Activated CD8-positive, alpha-beta T cell treated with anti-CD3 and anti-CD28 coated beads, Interleukin-2, amount 10 ng/mL, durations not matched to agents 7 days and 5 days (primary cell): ENCODE measurements around the gene MACROD2. TPM values are rescaled to one million over a fixed set of nuclear protein-coding genes. Genes with fewer than 3 reads are reported as not detected.
"Not testable (repeated sequence)": the region's sequence is repeated elsewhere in the genome, so short reads cannot be mapped to it uniquely, and the experiment has no call there.

Experiments used
- ATAC-seq: fragments of 150-1000 bp; cut with Tn5 transposase; one replicate; pipeline ENCODE4 v1.10.0; 2021; ENCODE audit warnings: moderate library complexity
- CTCF ChIA-PET: fragments of 350-600 bp; sonication (Branson Sonifier 250); formaldehyde crosslinking; loops from one replicate; lab custom pipeline; 2021; ENCODE audit warnings: antibody characterized with exemption; lab: Charles Lee
- POLR2A ChIA-PET: fragments of 350-600 bp; sonication (Branson Sonifier 250); formaldehyde crosslinking; loops from one replicate; lab custom pipeline; 2021; ENCODE audit warnings: antibody characterized with exemption; lab: Charles Lee
- DNase-seq: peaks from one replicate; pipeline ENCODE4 v3.0.0-alpha.2; 2020
- H3K27ac Mint-ChIP-seq: one replicate; pipeline ENCODE4 v1.8.0; 2021; ENCODE audit warnings: mild to moderate bottlenecking, mixed read lengths
- H3K27me3 Mint-ChIP-seq: one replicate; pipeline ENCODE4 v1.8.0; 2021; ENCODE audit warnings: low read depth, mixed read lengths
- H3K36me3 Mint-ChIP-seq: one replicate; pipeline ENCODE4 v1.8.0; 2021; ENCODE audit warnings: low read depth, mixed read lengths
- H3K4me1 Mint-ChIP-seq: one replicate; pipeline ENCODE4 v1.8.0; 2021; ENCODE audit warnings: low read depth, mixed read lengths
- H3K4me3 Mint-ChIP-seq: one replicate; pipeline ENCODE4 v1.8.0; 2021; ENCODE audit warnings: mild to moderate bottlenecking, mixed read lengths
- H3K9me3 Mint-ChIP-seq: one replicate; pipeline ENCODE4 v1.8.0; 2022; ENCODE audit warnings: mixed read lengths; ENCODE audit not compliant: insufficient read depth
- total RNA-seq, 2 experiments: library from RNA; stranded (reverse); gene quantifications; one replicate each; pipeline ENCODE4 v1.2.3, GENCODE V29; 2021

MACROD2 gene
- total RNA-seq, 2 experiments from 2014 or later: 0.08 TPM; not detected in 1

DNA sequence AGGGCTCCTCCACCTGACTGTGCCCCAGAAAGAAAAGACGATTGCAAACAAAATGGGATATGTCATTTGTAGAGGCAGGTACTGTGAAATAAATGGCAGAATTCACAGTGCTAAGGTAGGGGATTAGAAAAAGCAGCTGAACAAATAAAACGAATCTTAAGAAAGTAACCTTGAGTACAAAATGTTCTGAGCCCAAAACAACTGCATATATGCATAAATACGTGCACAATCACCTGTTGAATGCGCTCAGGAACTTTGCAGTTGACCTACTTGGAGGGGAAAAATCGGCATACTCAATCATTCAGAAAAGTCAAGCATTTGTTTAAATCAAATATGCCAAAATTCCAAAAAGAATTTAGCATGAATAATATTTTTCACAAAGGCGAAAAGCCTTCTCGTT lies 1114.2 kb downstream of the MACROD2 start:
- ATAC-seq: no peak
- Mint-ChIP-seq H3K9me3 (no peaks in the 10 kb centered on the region), H3K27me3 (no peaks in the 10 kb centered on the region), H3K27ac (no peak overlapping the region), H3K36me3 (no peaks in the 10 kb centered on the region), H3K4me1 (no peaks in the 10 kb centered on the region), H3K4me3 (no peak overlapping the region)
- ChIA-PET CTCF (no interaction called here), POLR2A (no interaction called here)
- no peak for DNase-seq

DNA sequence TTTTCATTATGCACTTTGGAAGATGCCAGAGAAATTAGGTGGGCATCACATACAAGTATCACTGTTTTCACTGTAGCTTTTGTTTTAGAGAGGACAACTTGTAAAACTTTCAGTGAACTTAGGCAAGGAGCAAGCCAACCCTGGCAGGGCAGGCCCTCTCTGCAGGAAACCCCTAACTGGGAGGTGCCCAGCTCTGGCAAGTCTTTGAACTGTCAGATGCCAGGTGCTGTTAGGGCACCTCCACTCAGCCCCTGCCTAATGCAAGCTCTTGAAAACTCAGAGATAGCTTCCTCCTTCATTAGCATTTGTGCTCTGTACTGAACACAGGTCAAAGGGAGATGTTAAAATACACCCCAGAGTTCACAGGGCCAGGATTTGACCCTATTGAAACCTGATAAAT lies 1116.3 kb downstream of the MACROD2 start:
- CTCF ChIA-PET: no interaction called here
- H3K27ac Mint-ChIP-seq: no peak overlapping the region

DNA sequence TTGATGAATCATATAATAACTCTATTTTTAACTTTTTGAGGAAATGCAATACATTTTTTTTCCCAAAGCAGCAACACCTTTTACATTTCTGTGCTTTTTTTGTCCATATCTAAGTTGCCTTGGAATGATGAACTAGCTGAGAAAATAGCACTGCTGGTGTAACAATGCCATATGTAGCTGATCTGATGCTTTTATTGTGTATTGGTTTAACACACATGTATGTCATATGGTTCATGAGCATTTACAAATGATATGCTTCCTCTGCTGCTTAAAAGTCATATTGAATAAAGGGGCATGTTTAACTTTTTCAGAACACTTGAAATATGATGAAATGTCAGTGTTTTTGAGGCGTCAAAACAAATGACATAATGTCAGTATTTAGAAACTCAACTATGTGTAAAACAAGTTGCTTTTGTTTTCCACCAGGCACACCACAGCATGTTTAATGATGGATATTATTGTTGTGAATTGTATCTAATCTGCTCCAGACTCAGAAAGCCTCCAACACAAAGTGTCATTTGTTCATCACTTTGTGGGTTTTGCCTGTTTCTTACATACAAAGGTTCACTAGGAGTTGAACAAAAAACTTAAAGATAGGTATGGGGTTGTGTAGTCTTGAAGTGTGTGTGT lies 1117.9 kb downstream of the MACROD2 start:
- ChIA-PET CTCF (no interaction called here), POLR2A (no interaction called here)
- Mint-ChIP-seq H3K36me3 (no peaks in the 10 kb centered on the region), H3K4me1 (no peaks in the 10 kb centered on the region), H3K9me3 (peaks cover 4% of the 10 kb centered on the region), H3K4me3 (no peak overlapping the region), H3K27ac (no peak overlapping the region), H3K27me3 (no peaks in the 10 kb centered on the region)
- DNase-seq (no peak), ATAC-seq (no peak)

More for the DNA sequence above, 1116.3 kb downstream of the MACROD2 start:
- Mint-ChIP-seq H3K4me3 (no peak overlapping the region), H3K36me3 (no peaks in the 10 kb centered on the region), H3K4me1 (no peaks in the 10 kb centered on the region), H3K27me3 (no peaks in the 10 kb centered on the region), H3K9me3 (no peaks in the 10 kb centered on the region)
- no peak for DNase-seq
- no peak for ATAC-seq
- POLR2A ChIA-PET: no interaction called here

DNA sequence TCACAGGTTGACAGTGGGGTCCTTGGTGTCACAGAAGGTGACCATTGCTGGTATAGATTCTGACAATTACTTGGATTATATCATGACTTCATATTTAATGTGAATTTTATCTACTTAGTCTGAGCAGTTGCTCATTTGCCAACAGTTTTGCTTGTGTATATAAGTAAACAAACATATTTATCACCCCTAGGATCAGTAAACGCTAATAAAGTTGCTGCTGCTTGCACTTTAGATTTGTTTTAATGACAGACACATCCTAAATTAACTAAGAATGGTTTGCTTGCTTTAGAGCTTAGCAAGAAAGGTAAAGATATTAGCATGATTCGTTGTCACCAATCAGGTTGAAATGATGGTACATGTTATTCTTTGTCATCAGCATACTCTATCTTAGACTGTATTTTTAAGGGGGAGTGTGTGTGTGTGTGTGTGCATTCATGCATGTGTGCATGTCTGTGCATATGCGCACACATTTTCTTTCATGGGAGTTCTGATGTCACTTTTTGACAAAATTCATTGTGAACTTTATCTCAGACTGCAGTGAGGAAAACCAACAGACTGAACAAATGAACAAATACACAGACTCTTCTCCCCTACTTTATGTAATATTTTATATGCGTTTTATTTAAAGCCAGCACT lies 1124.7 kb downstream of the MACROD2 start:
- Mint-ChIP-seq H3K27me3 (no peaks in the 10 kb centered on the region), H3K27ac (no peak overlapping the region), H3K9me3 (peaks cover 10% of the 10 kb centered on the region), H3K4me3 (no peak overlapping the region), H3K36me3 (no peaks in the 10 kb centered on the region), H3K4me1 (no peaks in the 10 kb centered on the region)
- ATAC-seq (no peak), DNase-seq (no peak)
- ChIA-PET CTCF (no interaction called here), POLR2A (no interaction called here)

DNA sequence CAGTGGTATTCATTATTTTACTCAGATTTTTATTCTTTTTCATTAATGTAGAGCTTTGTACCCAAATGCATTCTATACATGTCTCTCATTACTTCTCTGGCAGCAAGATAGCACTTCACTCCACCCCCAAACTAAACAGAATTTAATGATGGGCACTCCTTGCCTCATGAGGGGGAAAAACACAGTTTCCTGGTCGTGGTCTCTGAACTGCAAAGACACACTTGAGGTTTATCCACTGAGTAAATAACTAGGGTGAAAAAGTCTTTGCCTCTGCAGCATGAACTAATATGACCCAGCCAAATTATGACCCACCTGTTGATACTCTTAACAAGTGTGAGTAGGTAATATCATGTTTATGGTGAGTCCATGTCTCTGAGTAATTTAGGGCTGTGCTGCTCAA lies 1127.3 kb downstream of the MACROD2 start:
- H3K27me3 Mint-ChIP-seq: no peaks in the 10 kb centered on the region
- ChIA-PET CTCF (no interaction called here), POLR2A (no interaction called here)
- no peak for ATAC-seq
- H3K4me1 Mint-ChIP-seq: no peaks in the 10 kb centered on the region
- H3K27ac Mint-ChIP-seq: no peak overlapping the region
- DNase-seq: no peak
- no peak overlapping the region for H3K4me3 Mint-ChIP-seq
- peaks cover 9% of the 10 kb centered on the region for H3K9me3 Mint-ChIP-seq
- H3K36me3 Mint-ChIP-seq: no peaks in the 10 kb centered on the region

DNA sequence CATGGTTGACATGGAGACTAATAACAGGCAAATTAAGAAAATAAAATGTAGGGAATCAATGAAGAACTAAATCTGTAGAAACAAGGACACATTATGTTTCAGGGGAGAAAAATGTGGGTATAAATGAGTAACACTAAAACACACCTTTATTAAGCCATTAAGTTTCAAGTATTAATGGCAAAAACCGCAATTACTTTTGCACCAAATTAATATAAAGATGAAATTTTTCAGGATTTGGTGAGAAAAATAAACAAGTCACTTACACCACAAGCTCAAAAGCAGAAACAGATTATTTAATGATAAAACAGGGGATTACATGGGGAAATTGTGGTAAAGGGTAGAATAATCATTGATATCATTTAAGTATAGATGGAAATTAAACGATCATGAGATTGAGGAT lies 1135.9 kb downstream of the MACROD2 start:
- Mint-ChIP-seq H3K4me1 (no peaks in the 10 kb centered on the region), H3K27me3 (no peaks in the 10 kb centered on the region), H3K4me3 (no peak overlapping the region), H3K27ac (no peak overlapping the region), H3K36me3 (no peaks in the 10 kb centered on the region), H3K9me3 (peaks cover 5% of the 10 kb centered on the region)
- ChIA-PET POLR2A (no interaction called here), CTCF (no interaction called here)
- DNase-seq (no peak), ATAC-seq (no peak)

DNA sequence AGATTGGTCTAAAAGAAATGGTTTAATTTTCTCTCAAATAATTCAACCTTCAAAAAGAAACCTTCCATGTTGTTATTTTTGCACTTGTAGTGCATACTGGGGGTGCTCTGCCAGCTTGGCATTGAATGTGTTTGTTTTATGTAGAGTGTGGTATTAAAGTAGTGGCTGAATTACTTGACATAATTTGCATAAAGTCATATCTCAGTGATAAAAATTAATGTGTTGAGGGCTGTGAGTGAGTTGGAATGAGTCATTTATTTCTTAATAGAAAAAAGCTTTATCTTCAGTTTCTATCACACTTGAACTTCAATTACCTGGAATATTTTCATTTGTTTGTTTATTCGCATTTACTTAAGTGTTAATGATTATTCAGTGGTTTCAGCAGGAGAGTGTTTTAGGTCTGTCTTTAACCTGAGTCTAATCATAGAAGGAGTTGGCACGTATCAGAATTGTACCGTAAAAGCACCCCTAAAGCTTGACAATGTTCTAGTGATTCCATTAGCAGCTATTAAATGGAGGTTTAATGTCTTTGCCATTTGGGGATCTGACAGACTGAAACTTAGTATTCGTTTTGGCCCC lies 1143.3 kb downstream of the MACROD2 start:
- H3K4me1 Mint-ChIP-seq: no peaks in the 10 kb centered on the region
- no peaks in the 10 kb centered on the region for H3K9me3 Mint-ChIP-seq
- POLR2A ChIA-PET: no interaction called here
- no peaks in the 10 kb centered on the region for H3K36me3 Mint-ChIP-seq
- no peaks in the 10 kb centered on the region for H3K27me3 Mint-ChIP-seq
- ATAC-seq (no peak), DNase-seq (no peak)
- no peak overlapping the region for H3K27ac Mint-ChIP-seq
- H3K4me3 Mint-ChIP-seq: no peak overlapping the region
- CTCF ChIA-PET: no interaction called here

DNA sequence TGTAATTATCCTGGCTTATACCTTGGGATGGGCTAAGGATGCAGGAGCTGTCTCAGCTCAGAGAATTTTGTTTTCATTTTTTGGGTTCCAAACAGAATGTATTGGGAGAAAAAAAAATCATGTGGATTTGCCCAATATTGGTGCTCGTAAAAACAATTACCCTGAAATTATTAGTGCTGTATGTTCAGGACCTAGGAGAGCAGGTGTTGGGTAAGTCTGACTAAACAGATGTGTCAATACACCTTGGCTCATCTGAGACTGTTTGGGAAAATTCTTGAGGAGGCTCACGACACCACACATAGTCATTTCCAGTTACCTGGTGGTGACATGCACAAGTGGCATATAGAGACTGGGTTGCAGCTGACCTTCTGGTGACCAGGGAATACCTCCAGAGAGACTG lies 1144.2 kb downstream of the MACROD2 start:
- DNase-seq: no peak
- Mint-ChIP-seq H3K4me1 (no peaks in the 10 kb centered on the region), H3K36me3 (no peaks in the 10 kb centered on the region), H3K4me3 (no peak overlapping the region), H3K9me3 (no peaks in the 10 kb centered on the region), H3K27ac (no peak overlapping the region), H3K27me3 (no peaks in the 10 kb centered on the region)
- ChIA-PET CTCF (no interaction called here), POLR2A (no interaction called here)
- no peak for ATAC-seq

DNA sequence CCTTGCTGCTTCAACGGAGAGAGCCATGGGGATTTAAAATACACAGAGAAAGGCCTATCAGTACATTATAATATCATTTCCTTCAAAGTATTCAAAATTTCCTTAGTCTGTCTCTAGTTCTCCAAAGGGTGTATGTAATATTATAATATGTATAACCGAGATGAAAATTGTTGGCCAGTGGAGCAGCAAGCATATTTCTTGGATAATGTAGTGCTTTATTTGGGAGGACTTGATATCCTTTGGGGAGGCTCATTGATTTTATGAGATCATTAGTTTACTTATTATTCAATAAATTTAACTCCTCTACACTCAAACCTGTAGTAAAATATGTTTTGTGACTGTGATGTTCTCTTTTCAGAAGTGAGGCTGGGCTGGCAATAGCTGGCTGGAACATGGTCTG lies 1145.0 kb downstream of the MACROD2 start:
- Mint-ChIP-seq H3K4me3 (no peak overlapping the region), H3K27me3 (no peaks in the 10 kb centered on the region), H3K9me3 (no peaks in the 10 kb centered on the region), H3K27ac (no peak overlapping the region), H3K4me1 (no peaks in the 10 kb centered on the region), H3K36me3 (no peaks in the 10 kb centered on the region)
- ATAC-seq (no peak), DNase-seq (no peak)
- ChIA-PET POLR2A (no interaction called here), CTCF (no interaction called here)

DNA sequence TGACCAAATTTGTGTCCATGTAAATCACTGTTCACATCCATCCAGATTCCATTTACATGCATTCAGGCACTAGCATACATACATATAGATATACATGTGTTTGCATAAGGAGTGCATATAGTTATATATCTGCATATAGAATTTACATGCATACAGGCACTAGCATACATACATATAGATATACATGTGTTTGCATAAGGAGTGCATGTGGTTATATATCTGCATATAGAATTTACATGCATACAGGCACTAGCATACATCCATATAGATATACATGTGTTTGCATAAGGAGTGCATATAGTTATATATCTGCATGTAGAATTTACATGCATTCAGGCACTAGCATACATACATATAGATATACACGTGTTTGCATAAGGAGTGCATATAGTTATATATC lies 1145.6 kb downstream of the MACROD2 start:
- H3K27me3 Mint-ChIP-seq, H3K4me1 Mint-ChIP-seq, CTCF ChIA-PET, H3K36me3 Mint-ChIP-seq, H3K4me3 Mint-ChIP-seq, H3K9me3 Mint-ChIP-seq, DNase-seq, H3K27ac Mint-ChIP-seq, ATAC-seq, POLR2A ChIA-PET: not testable (repeated sequence)

DNA sequence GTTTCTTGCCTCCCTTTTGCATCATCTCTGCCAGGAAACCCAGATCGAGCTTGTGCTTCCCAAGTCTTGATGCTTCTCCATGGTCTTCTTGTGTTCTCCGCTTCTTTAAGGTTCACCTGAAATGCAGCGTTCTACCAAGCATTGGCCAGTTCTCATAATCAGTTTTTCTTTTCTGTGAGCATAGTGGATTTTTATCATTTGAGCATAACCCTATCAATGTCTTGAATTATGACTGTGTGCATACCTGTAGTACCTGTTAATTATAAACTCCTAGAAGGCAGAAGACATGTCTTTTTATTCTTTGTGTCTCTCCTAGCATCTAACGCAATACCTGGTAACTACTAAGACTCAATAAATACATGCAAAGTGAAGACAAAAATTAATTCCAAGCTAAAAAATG lies 1146.5 kb downstream of the MACROD2 start:
- POLR2A ChIA-PET: no interaction called here
- DNase-seq (no peak), ATAC-seq (no peak)
- CTCF ChIA-PET: no interaction called here
- Mint-ChIP-seq H3K4me1 (no peaks in the 10 kb centered on the region), H3K9me3 (no peaks in the 10 kb centered on the region), H3K36me3 (no peaks in the 10 kb centered on the region), H3K27ac (no peak overlapping the region), H3K4me3 (no peak overlapping the region), H3K27me3 (no peaks in the 10 kb centered on the region)

DNA sequence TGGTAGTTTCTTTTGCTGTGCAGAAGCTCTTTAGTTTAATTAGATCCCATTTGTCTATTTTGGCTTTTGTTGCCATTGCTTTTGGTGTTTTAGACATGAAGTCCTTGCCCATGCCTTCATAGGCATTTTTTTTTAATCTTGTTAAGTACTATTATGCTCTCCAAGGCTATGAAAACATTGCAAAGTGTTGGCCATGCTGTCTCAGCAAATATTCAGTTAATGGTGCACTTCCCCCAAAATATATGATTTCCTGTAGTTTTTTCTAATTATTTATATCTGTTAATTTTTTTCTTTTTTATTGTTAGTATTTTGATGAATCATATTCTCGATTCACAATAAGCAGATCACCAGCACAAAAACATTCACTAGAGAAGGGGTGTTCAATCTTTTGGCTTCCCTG lies 1148.2 kb downstream of the MACROD2 start:
- H3K36me3 Mint-ChIP-seq: no peaks in the 10 kb centered on the region
- no peak overlapping the region for H3K27ac Mint-ChIP-seq
- ATAC-seq (no peak), DNase-seq (no peak)
- ChIA-PET POLR2A (no interaction called here), CTCF (no interaction called here)
- no peaks in the 10 kb centered on the region for H3K4me1 Mint-ChIP-seq
- H3K27me3 Mint-ChIP-seq: no peaks in the 10 kb centered on the region
- no peak overlapping the region for H3K4me3 Mint-ChIP-seq
- no peaks in the 10 kb centered on the region for H3K9me3 Mint-ChIP-seq
